Measurements from ENCODE around the gene ZNF76. TPM values are rescaled to one million over a fixed set of nuclear protein-coding genes. Genes with fewer than 3 reads are reported as not detected.

The ZNF76 gene
- total RNA-seq, 1 donor from 2014 or later = 20.3 TPM

DNA sequence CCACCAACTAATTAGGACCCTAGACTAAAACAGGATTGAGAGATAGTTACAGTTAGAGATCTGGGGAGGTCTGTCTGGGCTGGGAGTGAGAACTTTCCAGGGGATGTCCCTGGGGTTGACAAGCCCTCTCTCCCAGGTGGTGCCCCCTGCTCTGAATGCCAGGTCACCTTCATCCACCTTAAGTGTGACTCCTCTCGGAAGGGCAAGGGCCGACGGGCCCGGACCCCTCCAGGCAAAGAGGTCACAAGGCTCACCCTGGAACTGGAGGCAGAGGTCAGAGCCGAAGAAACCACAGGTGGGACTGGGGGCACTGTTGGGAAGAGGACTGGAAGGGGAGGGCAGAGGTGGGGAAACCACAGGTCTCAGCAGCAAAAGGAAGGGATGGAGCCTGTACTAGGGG is 17.0 kb upstream of the ZNF76 start:
- no peak for DNase-seq (ENCODE audit: low spot score)
- H3K27ac Mint-ChIP-seq (ENCODE audit: unreplicated experiment) = peak overlapping the region; percentile 22
- no peaks in the 10 kb centered on the region for H3K9me3 Mint-ChIP-seq (ENCODE audit: low read depth)
- TF ChIP-seq, protein P1, sequence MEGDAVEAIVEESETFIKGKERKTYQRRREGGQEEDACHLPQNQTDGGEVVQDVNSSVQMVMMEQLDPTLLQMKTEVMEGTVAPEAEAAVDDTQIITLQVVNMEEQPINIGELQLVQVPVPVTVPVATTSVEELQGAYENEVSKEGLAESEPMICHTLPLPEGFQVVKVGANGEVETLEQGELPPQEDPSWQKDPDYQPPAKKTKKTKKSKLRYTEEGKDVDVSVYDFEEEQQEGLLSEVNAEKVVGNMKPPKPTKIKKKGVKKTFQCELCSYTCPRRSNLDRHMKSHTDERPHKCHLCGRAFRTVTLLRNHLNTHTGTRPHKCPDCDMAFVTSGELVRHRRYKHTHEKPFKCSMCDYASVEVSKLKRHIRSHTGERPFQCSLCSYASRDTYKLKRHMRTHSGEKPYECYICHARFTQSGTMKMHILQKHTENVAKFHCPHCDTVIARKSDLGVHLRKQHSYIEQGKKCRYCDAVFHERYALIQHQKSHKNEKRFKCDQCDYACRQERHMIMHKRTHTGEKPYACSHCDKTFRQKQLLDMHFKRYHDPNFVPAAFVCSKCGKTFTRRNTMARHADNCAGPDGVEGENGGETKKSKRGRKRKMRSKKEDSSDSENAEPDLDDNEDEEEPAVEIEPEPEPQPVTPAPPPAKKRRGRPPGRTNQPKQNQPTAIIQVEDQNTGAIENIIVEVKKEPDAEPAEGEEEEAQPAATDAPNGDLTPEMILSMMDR (IDR thresholded peaks at IDR 0.05) = no peak
- no peak overlapping the region for H3K4me3 Mint-ChIP-seq (ENCODE audit: unreplicated experiment)
- H3K36me3 Mint-ChIP-seq (ENCODE audit: low read depth) = peaks cover 30% of the 10 kb centered on the region
- peaks cover 27% of the 10 kb centered on the region for H3K4me1 Mint-ChIP-seq (ENCODE audit: low read depth)
- no peaks in the 10 kb centered on the region for H3K27me3 Mint-ChIP-seq (ENCODE audit: low read depth)

DNA sequence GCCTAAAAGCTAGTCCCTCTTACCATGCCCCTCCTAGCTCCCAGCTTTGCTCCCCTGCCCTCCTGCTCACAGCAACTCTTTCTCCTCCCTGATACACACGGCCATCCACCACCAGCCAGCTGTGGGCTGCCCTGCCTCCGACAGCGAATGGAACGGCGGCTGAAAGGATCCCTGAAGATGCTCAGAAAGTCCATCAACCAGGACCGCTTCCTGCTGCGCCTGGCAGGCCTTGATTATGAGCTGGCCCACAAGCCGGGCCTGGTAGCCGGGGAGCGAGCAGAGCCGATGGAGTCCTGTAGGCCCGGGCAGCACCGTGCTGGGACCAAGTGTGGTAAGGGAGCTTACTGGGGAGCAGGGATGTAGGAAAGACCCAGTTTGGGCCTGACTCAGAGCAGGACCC is 16.6 kb upstream of the ZNF76 start:
- H3K4me1 Mint-ChIP-seq (ENCODE audit: low read depth) = peaks cover 26% of the 10 kb centered on the region
- DNase-seq (ENCODE audit: low spot score) = no peak
- TF ChIP-seq, protein P1 (IDR thresholded peaks at IDR 0.05) = no peak
- H3K9me3 Mint-ChIP-seq (ENCODE audit: low read depth) = no peaks in the 10 kb centered on the region
- peaks cover 30% of the 10 kb centered on the region for H3K36me3 Mint-ChIP-seq (ENCODE audit: low read depth)
- no peak overlapping the region for H3K27ac Mint-ChIP-seq (ENCODE audit: unreplicated experiment)
- no peaks in the 10 kb centered on the region for H3K27me3 Mint-ChIP-seq (ENCODE audit: low read depth)
- H3K4me3 Mint-ChIP-seq (ENCODE audit: unreplicated experiment) = no peak overlapping the region

DNA sequence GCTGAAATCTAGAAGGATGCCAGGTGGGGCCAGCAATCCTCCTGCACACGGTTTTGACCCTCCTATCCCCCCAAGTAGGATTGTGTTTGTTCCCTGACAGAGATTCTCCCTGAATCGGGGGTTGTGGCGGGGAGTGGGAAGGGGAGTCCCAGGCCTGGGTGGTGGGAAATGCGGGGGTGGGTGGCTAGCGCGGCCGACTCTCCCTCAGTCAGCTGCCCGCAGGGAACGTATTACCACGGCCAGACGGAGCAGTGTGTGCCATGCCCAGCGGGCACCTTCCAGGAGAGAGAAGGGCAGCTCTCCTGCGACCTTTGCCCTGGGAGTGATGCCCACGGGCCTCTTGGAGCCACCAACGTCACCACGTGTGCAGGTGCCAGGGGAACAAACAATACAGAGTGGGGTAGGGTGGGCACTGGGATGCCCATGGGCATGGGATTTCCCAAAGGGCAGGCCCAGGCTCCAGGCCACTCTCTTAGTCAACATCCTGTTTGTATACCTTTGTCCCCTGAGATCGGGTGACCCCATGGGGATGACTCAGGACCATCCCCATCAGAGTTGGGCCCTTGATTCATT is 16.1 kb upstream of the ZNF76 start:
- H3K4me3 Mint-ChIP-seq (ENCODE audit: unreplicated experiment) = no peak overlapping the region
- H3K36me3 Mint-ChIP-seq (ENCODE audit: low read depth) = peaks cover 30% of the 10 kb centered on the region

DNA sequence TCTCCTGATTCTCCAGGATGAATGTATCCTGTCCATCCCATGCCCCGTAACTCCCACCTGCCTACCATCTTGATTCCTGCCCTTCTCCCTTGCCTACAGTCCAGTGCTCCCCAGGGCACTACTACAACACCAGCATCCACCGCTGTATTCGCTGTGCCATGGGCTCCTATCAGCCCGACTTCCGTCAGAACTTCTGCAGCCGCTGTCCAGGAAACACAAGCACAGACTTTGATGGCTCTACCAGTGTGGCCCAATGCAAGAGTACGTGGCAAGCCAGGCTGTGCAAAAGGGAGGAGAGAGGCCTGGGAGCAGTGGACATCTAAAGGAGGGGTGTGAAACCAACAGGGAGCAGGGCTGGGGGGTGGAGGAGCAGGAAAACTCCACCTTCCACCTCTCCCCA is 15.0 kb upstream of the ZNF76 start:
- Mint-ChIP-seq H3K4me3 (ENCODE audit: unreplicated experiment) (no peak overlapping the region), H3K27ac (ENCODE audit: unreplicated experiment) (no peak overlapping the region), H3K9me3 (ENCODE audit: low read depth) (no peaks in the 10 kb centered on the region), H3K4me1 (ENCODE audit: low read depth) (peaks cover 24% of the 10 kb centered on the region), H3K27me3 (ENCODE audit: low read depth) (no peaks in the 10 kb centered on the region), H3K36me3 (ENCODE audit: low read depth) (peaks cover 30% of the 10 kb centered on the region)
- no peak for DNase-seq (ENCODE audit: low spot score)
- TF ChIP-seq, protein P1 (IDR thresholded peaks at IDR 0.05) = no peak

More for the DNA sequence above, 16.1 kb upstream of the ZNF76 start:
- no peak for DNase-seq (ENCODE audit: low spot score)
- TF ChIP-seq, protein P1 (IDR thresholded peaks at IDR 0.05) = no peak
- Mint-ChIP-seq H3K27ac (ENCODE audit: unreplicated experiment) (no peak overlapping the region), H3K27me3 (ENCODE audit: low read depth) (no peaks in the 10 kb centered on the region), H3K4me1 (ENCODE audit: low read depth) (peaks cover 25% of the 10 kb centered on the region), H3K9me3 (ENCODE audit: low read depth) (no peaks in the 10 kb centered on the region)

DNA sequence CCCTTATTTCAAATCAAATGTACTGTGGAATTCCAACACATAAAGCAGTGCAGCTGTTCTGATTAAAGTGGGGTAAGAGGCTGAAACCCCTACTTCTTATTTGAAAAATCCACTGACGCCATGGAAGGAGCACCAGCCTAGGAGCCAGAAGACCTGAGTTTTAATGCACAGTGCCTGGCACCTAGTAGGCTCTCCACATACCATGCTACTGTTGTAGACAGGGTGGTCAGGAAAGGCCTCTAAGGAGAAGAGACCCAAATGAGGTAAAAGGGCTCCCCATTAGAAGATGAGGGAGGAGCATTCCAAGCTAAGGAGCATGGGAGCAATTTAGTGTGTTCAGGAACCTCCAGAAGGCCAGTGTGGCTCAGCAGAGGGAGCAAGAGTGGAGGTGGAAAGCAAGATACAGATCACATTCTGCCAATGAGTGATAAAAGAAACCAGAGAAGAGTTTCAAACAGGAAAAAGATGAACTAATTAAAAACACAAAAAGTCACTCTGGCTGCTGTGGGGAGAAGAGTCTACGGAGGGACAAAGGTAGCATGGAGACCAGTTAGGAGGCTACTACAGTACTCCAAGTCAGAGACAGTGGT is 11.8 kb upstream of the ZNF76 start:
- TF ChIP-seq, protein P1 (IDR thresholded peaks at IDR 0.05) = no peak
- Mint-ChIP-seq H3K9me3 (ENCODE audit: low read depth) (no peaks in the 10 kb centered on the region), H3K4me1 (ENCODE audit: low read depth) (peaks cover 20% of the 10 kb centered on the region), H3K27ac (ENCODE audit: unreplicated experiment) (no peak overlapping the region), H3K27me3 (ENCODE audit: low read depth) (no peaks in the 10 kb centered on the region), H3K36me3 (ENCODE audit: low read depth) (peaks cover 30% of the 10 kb centered on the region), H3K4me3 (ENCODE audit: unreplicated experiment) (no peak overlapping the region)
- DNase-seq (ENCODE audit: low spot score) = no peak
